GM19351 (cell line): Measurements from ENCODE around the gene SLC6A7.

Experiments used
- ATAC-seq: cut with Tn5 transposase; IDR thresholded peaks from one replicate; pipeline ENCODE4 v1.9.1; 2021; ENCODE audit warnings: mild to moderate bottlenecking, moderate library complexity; ENCODE audit not compliant: unreplicated experiment

SLC6A7 gene

DNA sequence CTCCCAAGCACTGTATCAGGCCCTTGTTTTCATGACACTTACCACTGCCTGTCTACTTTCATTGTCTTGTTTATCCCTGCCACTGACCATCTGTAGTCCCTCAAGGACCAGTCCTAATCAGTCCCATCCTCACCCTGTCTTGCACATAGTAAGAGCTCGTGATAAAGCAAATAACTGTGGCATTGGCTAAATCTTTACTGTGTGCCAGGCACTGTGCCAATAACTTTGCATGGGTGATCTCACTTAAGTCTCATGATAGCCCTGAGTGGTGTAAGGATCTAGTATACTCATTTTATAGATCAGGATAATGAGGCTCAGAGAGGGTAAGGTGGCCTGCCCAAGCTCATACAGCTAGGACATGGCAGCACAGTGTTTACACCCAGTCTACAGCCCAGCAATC lies 17.7 kb upstream of the SLC6A7 start:
- ATAC-seq: no peak

- ATAC-seq: no peak
These were observed 17.3 kb upstream of the SLC6A7 start for GRCh38 chr5:150172556-150172955.

GRCh38 chr5:150173161-150173560 lies 16.7 kb upstream of the SLC6A7 start:
- ATAC-seq: no peak

DNA sequence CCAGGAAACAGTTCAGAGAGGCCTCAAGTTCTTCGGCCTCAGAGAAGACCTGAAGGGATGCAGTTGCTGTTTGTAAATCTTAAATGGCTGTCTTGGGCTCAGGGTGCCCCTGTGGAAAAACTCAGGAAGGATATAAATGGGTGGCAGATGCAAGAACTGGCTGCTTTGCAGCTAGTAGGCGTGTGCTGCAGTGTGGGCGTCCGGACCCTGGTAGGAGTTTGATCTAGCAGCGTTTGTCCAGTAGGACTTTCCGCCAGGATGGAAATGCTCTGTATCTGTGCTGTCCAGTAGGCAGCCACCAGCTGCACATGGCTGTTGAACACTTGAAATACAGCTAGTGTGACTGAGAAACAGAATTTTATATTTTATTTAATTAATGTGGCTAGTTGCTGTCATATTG lies 15.6 kb upstream of the SLC6A7 start:
- no peak for ATAC-seq

- no peak for ATAC-seq
These were observed 14.8 kb upstream of the SLC6A7 start for GRCh38 chr5:150175076-150175475.

DNA sequence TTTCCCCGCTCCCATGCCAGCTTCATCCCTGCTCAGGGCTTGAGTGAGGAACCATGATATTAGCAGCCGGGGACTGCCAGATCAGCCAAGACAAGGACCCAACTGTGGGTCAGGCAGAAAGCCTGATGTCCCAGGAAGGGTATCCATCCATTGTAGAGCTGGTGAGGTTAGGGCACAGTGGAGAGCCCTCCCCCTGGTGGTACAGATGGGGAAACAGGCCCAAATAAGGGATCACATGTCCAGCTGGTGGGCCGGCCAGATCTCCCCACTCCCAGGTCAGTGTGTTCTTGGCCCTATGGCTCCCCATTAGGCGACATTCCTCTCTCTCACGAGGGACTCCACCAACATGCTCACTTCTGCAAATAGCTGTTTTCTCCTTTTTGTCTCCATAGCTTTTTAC lies 14.3 kb upstream of the SLC6A7 start:
- ATAC-seq: no peak

- ATAC-seq: no peak
These were observed 13.0 kb upstream of the SLC6A7 start for GRCh38 chr5:150176745-150177477.

DNA sequence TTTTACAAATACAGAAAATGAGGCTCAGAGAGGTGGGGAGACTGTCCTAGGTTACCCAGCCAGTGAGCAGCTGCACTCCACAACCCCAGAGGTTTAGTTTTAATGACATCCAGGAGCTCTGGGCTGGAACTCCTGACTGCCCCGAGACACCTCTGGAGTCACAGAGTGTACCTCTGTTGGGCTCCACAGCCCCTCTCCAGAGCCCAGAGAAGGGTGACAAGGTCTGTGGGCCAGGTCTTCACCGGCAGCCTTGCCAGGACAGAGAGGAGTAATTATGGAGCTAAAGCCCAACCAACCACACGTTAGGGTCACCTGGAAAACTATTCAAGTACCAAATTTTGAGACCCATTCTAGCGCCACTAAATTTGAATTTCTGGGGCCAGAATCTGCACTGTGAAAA lies 12.1 kb upstream of the SLC6A7 start:
- ATAC-seq: no peak

GRCh38 chr5:150178262-150178661 lies 11.6 kb upstream of the SLC6A7 start:
- no peak for ATAC-seq

GRCh38 chr5:150179019-150179620 lies 10.7 kb upstream of the SLC6A7 start:
- no peak for ATAC-seq

GRCh38 chr5:150180241-150181026 lies 9.4 kb upstream of the SLC6A7 start:
- ATAC-seq: no peak

GRCh38 chr5:150181027-150181426 lies 8.8 kb upstream of the SLC6A7 start:
- ATAC-seq: no peak

- no peak for ATAC-seq
These were observed 7.9 kb upstream of the SLC6A7 start for GRCh38 chr5:150181766-150182545.

DNA sequence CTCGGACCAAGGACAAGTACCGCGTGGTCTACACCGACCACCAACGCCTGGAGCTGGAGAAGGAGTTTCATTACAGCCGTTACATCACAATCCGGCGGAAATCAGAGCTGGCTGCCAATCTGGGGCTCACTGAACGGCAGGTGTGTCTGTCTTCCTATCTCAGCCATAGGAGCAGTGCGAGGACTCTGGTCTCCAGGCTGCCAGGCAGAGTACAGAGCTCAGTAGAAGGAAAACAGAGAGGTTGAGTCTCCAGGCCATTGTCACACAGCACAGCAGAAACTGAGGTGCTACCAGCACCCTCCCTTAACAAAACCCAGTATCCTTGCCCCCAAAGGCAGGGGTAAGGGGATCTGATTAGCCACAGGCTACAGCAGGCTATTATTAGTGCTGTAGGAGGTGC lies 7.1 kb upstream of the SLC6A7 start:
- ATAC-seq: no peak

DNA sequence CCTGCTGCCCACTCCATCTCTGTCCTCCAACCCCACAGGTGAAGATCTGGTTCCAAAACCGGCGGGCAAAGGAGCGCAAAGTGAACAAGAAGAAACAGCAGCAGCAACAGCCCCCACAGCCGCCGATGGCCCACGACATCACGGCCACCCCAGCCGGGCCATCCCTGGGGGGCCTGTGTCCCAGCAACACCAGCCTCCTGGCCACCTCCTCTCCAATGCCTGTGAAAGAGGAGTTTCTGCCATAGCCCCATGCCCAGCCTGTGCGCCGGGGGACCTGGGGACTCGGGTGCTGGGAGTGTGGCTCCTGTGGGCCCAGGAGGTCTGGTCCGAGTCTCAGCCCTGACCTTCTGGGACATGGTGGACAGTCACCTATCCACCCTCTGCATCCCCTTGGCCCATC lies 6.4 kb upstream of the SLC6A7 start:
- no peak for ATAC-seq

DNA sequence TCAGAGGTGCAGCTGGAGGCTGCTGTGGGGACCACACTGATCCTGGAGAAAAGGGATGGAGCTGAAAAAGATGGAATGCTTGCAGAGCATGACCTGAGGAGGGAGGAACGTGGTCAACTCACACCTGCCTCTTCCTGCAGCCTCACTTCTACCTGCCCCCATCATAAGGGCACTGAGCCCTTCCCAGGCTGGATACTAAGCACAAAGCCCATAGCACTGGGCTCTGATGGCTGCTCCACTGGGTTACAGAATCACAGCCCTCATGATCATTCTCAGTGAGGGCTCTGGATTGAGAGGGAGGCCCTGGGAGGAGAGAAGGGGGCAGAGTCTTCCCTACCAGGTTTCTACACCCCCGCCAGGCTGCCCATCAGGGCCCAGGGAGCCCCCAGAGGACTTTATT lies 5.9 kb upstream of the SLC6A7 start:
- ATAC-seq: no peak

- ATAC-seq: no peak
These were observed 4.6 kb upstream of the SLC6A7 start for GRCh38 chr5:150184990-150185912.

GRCh38 chr5:150186137-150186536 lies 3.7 kb upstream of the SLC6A7 start:
- ATAC-seq: no peak

DNA sequence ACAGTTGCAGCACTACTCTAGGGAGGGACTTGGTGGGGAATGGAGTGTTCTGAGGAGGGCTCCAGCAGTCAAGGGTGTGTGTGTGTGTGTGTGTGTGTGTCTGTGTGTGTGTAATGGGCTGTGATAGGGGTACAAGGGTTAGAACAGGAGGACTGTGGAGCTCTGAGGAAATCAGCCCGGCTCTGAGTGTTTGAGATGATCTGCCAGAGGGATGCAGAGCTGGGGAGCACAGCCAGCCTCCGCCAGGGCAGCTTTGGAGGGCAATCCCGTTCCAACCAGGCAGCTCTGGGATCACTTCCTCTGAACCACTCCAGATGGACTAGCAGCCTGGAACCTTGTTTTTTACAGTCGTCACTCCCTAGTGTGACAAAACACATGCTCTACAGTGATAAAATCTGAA lies 3.0 kb upstream of the SLC6A7 start:
- no peak for ATAC-seq

DNA sequence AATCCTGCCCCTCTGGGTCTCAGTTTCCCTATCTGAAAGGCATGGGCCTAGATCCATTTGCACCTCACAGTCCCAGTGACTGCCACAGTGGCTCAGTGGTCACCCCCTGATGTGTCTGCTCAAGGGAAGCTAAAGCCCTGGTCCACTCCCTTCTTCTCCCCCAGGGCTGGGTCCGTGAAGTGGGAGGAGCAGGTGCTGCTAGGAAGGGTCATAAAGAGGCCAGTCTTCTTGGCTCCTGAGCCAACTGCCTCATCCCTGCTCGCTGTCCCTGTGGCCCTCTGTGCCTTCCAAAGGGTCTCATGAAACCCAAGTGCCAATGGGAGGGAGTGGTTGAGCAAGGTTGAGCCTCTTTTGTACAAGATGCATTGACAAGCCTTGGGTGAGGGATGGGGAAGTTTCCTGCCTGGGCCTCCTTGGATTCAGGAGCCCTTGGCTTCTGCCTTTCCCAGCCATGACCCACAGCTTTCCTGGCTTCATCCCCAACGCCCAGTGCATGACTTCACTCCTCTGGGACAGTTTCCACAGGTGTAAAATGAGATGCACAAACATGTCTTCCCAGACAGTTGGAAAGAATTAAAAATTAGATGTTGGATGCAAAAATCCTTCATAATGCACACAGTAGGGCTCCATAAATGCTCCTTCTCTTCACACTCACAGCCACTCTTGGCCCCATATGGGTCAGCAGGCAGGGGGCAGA lies 1.6 kb upstream of the SLC6A7 start:
- no peak for ATAC-seq
